Activated CD4-positive, alpha-beta T cell treated with anti-CD3 and anti-CD28 coated beads, Interleukin-2, amount 50 U/mL, for 24 hours (primary cell): ENCODE measurements around the gene MTA1.

Experiments
- DNase-seq, 2 donors: peaks; one replicate each; pipeline ENCODE4 v3.0.0-alpha.2; 2020; ENCODE audit warnings: low read depth in 1 of 2, low spot score in 1 of 2

Gene MTA1

GRCh38 chr14:105401699-105402098, 17.9 kb upstream of the MTA1 start:
- no peak for DNase-seq

- no peak for DNase-seq
Observed at GRCh38 chr14:105408592-105408991, 11.0 kb upstream of the MTA1 start.

GRCh38 chr14:105409364-105409763, 10.3 kb upstream of the MTA1 start:
- DNase-seq, result no peak

- no peak for DNase-seq
Observed at GRCh38 chr14:105410642-105411016, 9.0 kb upstream of the MTA1 start.

- DNase-seq, result no peak
Observed at GRCh38 chr14:105411017-105411941, 8.3 kb upstream of the MTA1 start.

GRCh38 chr14:105411985-105412770, 7.4 kb upstream of the MTA1 start:
- no peak for DNase-seq

GRCh38 chr14:105412771-105413543, 6.7 kb upstream of the MTA1 start:
- DNase-seq, result no peak

- no peak for DNase-seq
Observed at GRCh38 chr14:105413544-105413886, 6.1 kb upstream of the MTA1 start.

- DNase-seq, result peak; percentile 51 to 61
Observed at GRCh38 chr14:105414456-105415371, 4.9 kb upstream of the MTA1 start.

GRCh38 chr14:105415481-105416428, 3.9 kb upstream of the MTA1 start:
- no peak for DNase-seq

- no peak for DNase-seq
Observed at GRCh38 chr14:105416671-105417070, 3.0 kb upstream of the MTA1 start.

GRCh38 chr14:105417690-105418121, 1.9 kb upstream of the MTA1 start:
- DNase-seq, result no peak

GRCh38 chr14:105418269-105419194, 1.1 kb upstream of the MTA1 start:
- DNase-seq, result no peak

GRCh38 chr14:105420101-105420973, 710 bp downstream of the MTA1 start:
- DNase-seq, result no peak

GRCh38 chr14:105420974-105421674, 1.5 kb downstream of the MTA1 start:
- DNase-seq, result no peak

- DNase-seq, result no peak
Observed at GRCh38 chr14:105421723-105422615, 2.3 kb downstream of the MTA1 start.
